Measurements from ENCODE around the gene PLN.

Gene PLN

DNA sequence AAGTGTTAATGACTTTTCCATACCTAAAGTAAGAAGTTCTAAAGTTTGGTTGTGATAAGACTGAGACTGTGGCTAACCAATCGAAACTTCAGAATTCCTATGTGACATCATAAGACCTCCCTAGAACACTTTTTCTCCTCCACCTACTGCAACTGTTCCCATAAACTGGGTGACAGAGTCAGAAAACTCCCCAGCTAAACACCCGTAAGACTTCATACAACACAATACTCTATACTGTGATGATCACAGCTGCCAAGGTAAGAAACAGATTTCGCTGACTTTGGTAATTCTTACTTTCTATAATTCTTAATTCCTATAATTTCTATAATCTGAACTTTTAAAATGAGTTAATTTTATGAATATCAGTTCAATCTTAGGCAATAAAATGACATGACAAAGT, at the start of gene PLN:
Gene PLN (plus strand): TSS at position 161 of the 400 bp plus-strand sequence. CDS start 10,626 bp downstream, outside the sequence.
- Histone ChIP-seq H3K9me3 (ENCODE audit: severe bottlenecking) (no peaks in the 10 kb centered on the region), H3K36me3 (ENCODE audit: low read depth) (no peaks in the 10 kb centered on the region), H3K4me1 (ENCODE audit: insufficient read depth, poor library complexity, severe bottlenecking) (peaks cover 8% of the 10 kb centered on the region), H3K27ac (ENCODE audit: poor library complexity, severe bottlenecking) (no peak within 1 kb of the TSS), H3K27me3 (ENCODE audit: insufficient read depth, poor library complexity, severe bottlenecking) (no peaks in the 10 kb centered on the region), H3K4me3 (ENCODE audit: severe bottlenecking) (no peak within 1 kb of the TSS)
- no peak for TF ChIP-seq CTCF (IDR thresholded peaks at IDR 0.05; ENCODE audit: poor library complexity, severe bottlenecking)
- no peak for ATAC-seq (ENCODE audit: low read depth)
- no peak for DNase-seq (ENCODE audit: low spot score)

GRCh38 chr6:118500130-118501015, 47.7 kb upstream of the PLN start:
- no peaks in the 10 kb centered on the region for H3K9me3 ChIP-seq (ENCODE audit: severe bottlenecking)
- H3K27ac ChIP-seq (ENCODE audit: poor library complexity, severe bottlenecking): no peak overlapping the region
- H3K4me3 ChIP-seq (ENCODE audit: severe bottlenecking): no peak overlapping the region
- TF ChIP-seq CTCF (IDR thresholded peaks at IDR 0.05; ENCODE audit: poor library complexity, severe bottlenecking): no peak
- ATAC-seq (ENCODE audit: low read depth) (no peak), DNase-seq (ENCODE audit: low spot score) (no peak)
- no peaks in the 10 kb centered on the region for H3K27me3 ChIP-seq (ENCODE audit: insufficient read depth, poor library complexity, severe bottlenecking)
- peaks cover 8% of the 10 kb centered on the region for H3K4me1 ChIP-seq (ENCODE audit: insufficient read depth, poor library complexity, severe bottlenecking)
- no peaks in the 10 kb centered on the region; the same call in 1 of the 2 replicates for H3K36me3 ChIP-seq (ENCODE audit: low read depth)

DNA sequence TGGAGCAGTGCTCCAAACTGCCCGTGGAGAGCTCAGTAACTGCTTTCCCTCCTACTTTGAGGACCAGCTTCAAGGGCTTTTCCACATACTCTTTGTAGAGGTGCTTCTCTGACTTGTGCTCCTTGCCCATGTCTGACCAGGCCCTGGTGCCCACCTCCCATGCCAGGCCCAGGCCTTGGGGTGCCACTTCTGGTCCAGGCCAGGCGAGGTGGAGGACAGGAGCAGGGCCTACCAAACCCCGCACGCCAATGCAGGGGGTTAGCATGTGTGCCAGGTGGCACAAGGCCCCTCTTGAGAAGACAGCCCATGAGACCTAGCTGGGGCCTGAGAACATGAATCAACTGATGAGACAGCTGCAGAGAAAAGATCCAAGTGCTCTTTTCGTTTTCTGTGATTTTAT, 47.0 kb upstream of the PLN start:
- DNase-seq (ENCODE audit: low spot score) (no peak), ATAC-seq (ENCODE audit: low read depth) (no peak)
- H3K9me3 ChIP-seq (ENCODE audit: severe bottlenecking): no peaks in the 10 kb centered on the region
- no peak for TF ChIP-seq CTCF (IDR thresholded peaks at IDR 0.05; ENCODE audit: poor library complexity, severe bottlenecking)
- H3K4me1 ChIP-seq (ENCODE audit: insufficient read depth, poor library complexity, severe bottlenecking): peaks cover under 1% of the 10 kb centered on the region
- H3K4me3 ChIP-seq (ENCODE audit: severe bottlenecking): no peak overlapping the region
- H3K36me3 ChIP-seq (ENCODE audit: low read depth): no peaks in the 10 kb centered on the region; the same call in 1 of the 2 replicates
- H3K27me3 ChIP-seq (ENCODE audit: insufficient read depth, poor library complexity, severe bottlenecking): no peaks in the 10 kb centered on the region
- no peak overlapping the region for H3K27ac ChIP-seq (ENCODE audit: poor library complexity, severe bottlenecking)

- H3K9me3 ChIP-seq (ENCODE audit: severe bottlenecking): no peaks in the 10 kb centered on the region
- ATAC-seq (ENCODE audit: low read depth) (no peak), DNase-seq (ENCODE audit: low spot score) (no peak)
- H3K27ac ChIP-seq (ENCODE audit: poor library complexity, severe bottlenecking): no peak overlapping the region
- H3K4me3 ChIP-seq (ENCODE audit: severe bottlenecking): no peak overlapping the region
- H3K27me3 ChIP-seq (ENCODE audit: insufficient read depth, poor library complexity, severe bottlenecking): no peaks in the 10 kb centered on the region
- TF ChIP-seq CTCF (IDR thresholded peaks at IDR 0.05; ENCODE audit: poor library complexity, severe bottlenecking): no peak
- H3K36me3 ChIP-seq (ENCODE audit: low read depth): no peaks in the 10 kb centered on the region; the same call in 1 of the 2 replicates
- H3K4me1 ChIP-seq (ENCODE audit: insufficient read depth, poor library complexity, severe bottlenecking): no peaks in the 10 kb centered on the region
Observed at GRCh38 chr6:118501765-118502164, 46.3 kb upstream of the PLN start.

GRCh38 chr6:118502169-118502568, 45.9 kb upstream of the PLN start:
- Histone ChIP-seq H3K9me3 (ENCODE audit: severe bottlenecking) (no peaks in the 10 kb centered on the region), H3K27ac (ENCODE audit: poor library complexity, severe bottlenecking) (no peak overlapping the region), H3K4me3 (ENCODE audit: severe bottlenecking) (no peak overlapping the region), H3K36me3 (ENCODE audit: low read depth) (no peaks in the 10 kb centered on the region; the same call in 1 of the 2 replicates), H3K27me3 (ENCODE audit: insufficient read depth, poor library complexity, severe bottlenecking) (no peaks in the 10 kb centered on the region), H3K4me1 (ENCODE audit: insufficient read depth, poor library complexity, severe bottlenecking) (no peaks in the 10 kb centered on the region)
- no peak for ATAC-seq (ENCODE audit: low read depth)
- DNase-seq (ENCODE audit: low spot score): no peak
- no peak for TF ChIP-seq CTCF (IDR thresholded peaks at IDR 0.05; ENCODE audit: poor library complexity, severe bottlenecking)

All from RWPE2 (cell line).